HEK293T (cell line): ENCODE results near the gene SNX19.

Source experiments
- ARNT ChIP-seq: fragments of 450-650 bp; IDR thresholded peaks from 2 replicates; pipeline ENCODE4 v1.6.1; 2017; ENCODE audit warnings: mild to moderate bottlenecking
- BHLHE40 ChIP-seq: fragments of 450-650 bp; IDR thresholded peaks from 2 replicates; pipeline ENCODE4 v1.6.1; 2016; ENCODE audit warnings: mild to moderate bottlenecking, moderate library complexity, borderline replicate concordance
- CTBP1 ChIP-seq: fragments of 450-650 bp; IDR thresholded peaks from 2 replicates; pipeline ENCODE4 v1.6.1; 2016; ENCODE audit warnings: borderline replicate concordance
- FOXA1 ChIP-seq: fragments of 450-650 bp; IDR thresholded peaks from 2 replicates; pipeline ENCODE4 v1.6.1; 2016; ENCODE audit warnings: mild to moderate bottlenecking
- FOXM1 ChIP-seq: fragments of 450-650 bp; IDR thresholded peaks from 2 replicates; pipeline ENCODE4 v1.6.1; 2017; ENCODE audit warnings: mild to moderate bottlenecking, borderline replicate concordance
- SP1 ChIP-seq: fragments of 450-650 bp; IDR thresholded peaks from 2 replicates; pipeline ENCODE4 v1.6.1; 2017
- TARDBP ChIP-seq: fragments of 450-650 bp; IDR thresholded peaks from 2 replicates; pipeline ENCODE4 v1.6.1; 2016
- TF ChIP-seq, protein P1 (sequence below): fragments of 450-650 bp; IDR thresholded peaks from 2 replicates; pipeline ENCODE4 v1.6.1; 2016

DNA sequence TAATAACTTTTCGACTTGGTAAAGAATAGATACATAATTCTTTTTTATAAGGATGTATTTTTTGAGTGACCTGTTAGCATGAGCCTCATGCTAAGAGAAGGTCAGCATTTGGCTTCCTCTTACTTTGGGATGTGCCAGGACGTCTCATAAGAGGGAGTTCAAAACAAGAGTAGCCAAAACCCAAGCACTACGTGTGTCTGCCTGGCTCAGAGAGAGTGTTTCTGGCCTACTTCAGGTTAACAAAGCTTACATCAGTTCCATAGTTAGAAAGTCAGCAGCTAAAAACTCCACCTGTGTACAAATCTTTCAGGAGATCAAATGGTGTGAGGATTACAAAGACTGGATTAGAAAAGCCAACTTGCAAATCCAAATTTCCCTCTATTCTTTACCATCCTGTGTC is 13.9 kb downstream of the SNX19 start:
- TF ChIP-seq SP1 (no peak), FOXA1 (no peak), FOXM1 (no peak), TARDBP (no peak), BHLHE40 (no peak), ARNT (no peak), CTBP1 (no peak)
- TF ChIP-seq, protein P1, sequence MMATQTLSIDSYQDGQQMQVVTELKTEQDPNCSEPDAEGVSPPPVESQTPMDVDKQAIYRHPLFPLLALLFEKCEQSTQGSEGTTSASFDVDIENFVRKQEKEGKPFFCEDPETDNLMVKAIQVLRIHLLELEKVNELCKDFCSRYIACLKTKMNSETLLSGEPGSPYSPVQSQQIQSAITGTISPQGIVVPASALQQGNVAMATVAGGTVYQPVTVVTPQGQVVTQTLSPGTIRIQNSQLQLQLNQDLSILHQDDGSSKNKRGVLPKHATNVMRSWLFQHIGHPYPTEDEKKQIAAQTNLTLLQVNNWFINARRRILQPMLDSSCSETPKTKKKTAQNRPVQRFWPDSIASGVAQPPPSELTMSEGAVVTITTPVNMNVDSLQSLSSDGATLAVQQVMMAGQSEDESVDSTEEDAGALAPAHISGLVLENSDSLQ: no peak
